Endothelial cell of umbilical vein (primary cell): Measurements from ENCODE around the gene SCN2B. TPM values are rescaled to one million over a fixed set of nuclear protein-coding genes. Genes with fewer than 3 reads are reported as not detected.

Experiments used
- BruUV-seq: library from RNA; stranded (reverse); fragments of 400-500 nt; replicated peaks from 2 replicates; lab custom pipeline; 2021; lab: Mats Ljungman, UMichigan
- CTCF ChIA-PET: fragments of 300-600, 350-600 bp; sonication (Branson Sonifier 250); formaldehyde crosslinking; loops from one replicate; lab custom pipeline; 2021; ENCODE audit warnings: antibody characterized with exemption, inconsistent platforms; lab: Charles Lee
- POLR2A ChIA-PET: fragments of 300-600, 350-600 bp; sonication (Branson Sonifier 250); formaldehyde crosslinking; loops from one replicate; lab custom pipeline; 2021; ENCODE audit warnings: antibody characterized with exemption, inconsistent platforms; lab: Charles Lee
- DNase-seq: peaks from one replicate; pipeline ENCODE4 v3.0.0-alpha.2; 2011; ENCODE audit warnings: low read depth, low spot score
- FAIRE-seq: peaks from 2 replicates; lab custom pipeline; 2011; peaks lifted over from hg19 to GRCh38; lab: Jason Lieb, UNC
- H2AFZ ChIP-seq: 2 replicates; pipeline ENCODE4 v1.6.0; 2012; ENCODE audit warnings: low read depth, low read length, control low read depth, inconsistent platforms
- H3K27ac ChIP-seq: 2 replicates; pipeline ENCODE4 v1.5.1; 2011; ENCODE audit warnings: low read depth, mild to moderate bottlenecking, control low read depth, low read length, moderate library complexity; ENCODE audit not compliant: insufficient read depth
- H3K27me3 ChIP-seq, 2 experiments: 2 replicates each; pipeline versions ENCODE4 v1.6.0 to v1.6.1; 2011; ENCODE audit warnings: low read length in 2 of 2, mixed read lengths in 1 of 2; ENCODE audit not compliant: control insufficient read depth in 2 of 2, insufficient read depth in 2 of 2
- H3K36me3 ChIP-seq, 2 experiments: 2 replicates in 1 of 2; 3 replicates in 1 of 2; pipeline ENCODE4 v1.5.1; 2011; ENCODE audit warnings: low read length in 2 of 2, mild to moderate bottlenecking in 1 of 2, moderate library complexity in 1 of 2; ENCODE audit not compliant: control insufficient read depth in 2 of 2, insufficient read depth in 2 of 2; ENCODE audit errors: extremely low read depth in 1 of 2
- H3K4me1 ChIP-seq: 3 replicates; pipeline ENCODE4 v1.5.1; 2011; ENCODE audit warnings: mild to moderate bottlenecking, low read length; ENCODE audit not compliant: control insufficient read depth, insufficient read depth; ENCODE audit errors: extremely low read depth
- H3K4me2 ChIP-seq: 2 replicates; pipeline ENCODE4 v1.6.1; 2011; ENCODE audit warnings: low read length, control low read depth, mixed read lengths; ENCODE audit not compliant: insufficient read depth
- H3K4me3 ChIP-seq, 3 experiments: fragments of 200-600 bp in 1 of 3; sonication (generic), shearing (Covaris generic) in 1 of 3; replicated peaks in 1 of 3; 2 replicates each; pipeline ENCODE4 v1.5.1; 2011 to 2016; ENCODE audit warnings: control low read depth in 3 of 3, low read length in 3 of 3, mild to moderate bottlenecking in 2 of 3, inconsistent platforms in 1 of 3, low read depth in 1 of 3, moderate library complexity in 1 of 3; ENCODE audit not compliant: insufficient read depth in 1 of 3
- H3K79me2 ChIP-seq: 2 replicates; pipeline ENCODE4 v1.6.0; 2012; ENCODE audit warnings: low read length, inconsistent platforms; ENCODE audit not compliant: control insufficient read depth, insufficient read depth
- H3K9ac ChIP-seq: replicated peaks from 2 replicates; pipeline ENCODE3; 2011; ENCODE audit warnings: low read length, control low read depth; ENCODE audit not compliant: insufficient read depth; ENCODE audit errors: extremely low read depth
- H3K9me1 ChIP-seq: replicated peaks from 3 replicates; pipeline ENCODE4 v1.6.0; 2011; ENCODE audit warnings: mild to moderate bottlenecking, low read length; ENCODE audit not compliant: control insufficient read depth, insufficient read depth; ENCODE audit errors: extremely low read depth
- H3K9me3 ChIP-seq: replicated peaks from 2 replicates; pipeline ENCODE4 v1.5.1; 2012; ENCODE audit warnings: low read length, inconsistent platforms; ENCODE audit not compliant: control insufficient read depth, insufficient read depth
- H4K20me1 ChIP-seq: replicated peaks from 2 replicates; pipeline ENCODE3; 2011; ENCODE audit warnings: mild to moderate bottlenecking, low read length; ENCODE audit not compliant: control insufficient read depth, insufficient read depth; ENCODE audit errors: extremely low read depth
- EZH2 ChIP-seq: IDR thresholded peaks from 2 replicates; pipeline ENCODE4 v1.6.1; 2012; ENCODE audit warnings: borderline replicate concordance, low read depth, mild to moderate bottlenecking, moderate library complexity, low read length, inconsistent platforms; ENCODE audit not compliant: severe bottlenecking
- FOS ChIP-seq: IDR thresholded peaks from 2 replicates; pipeline ENCODE4 v1.6.1; 2011; ENCODE audit warnings: mild to moderate bottlenecking, low read length, moderate library complexity, borderline replicate concordance; ENCODE audit not compliant: insufficient read depth
- GATA2 ChIP-seq: IDR thresholded peaks from 2 replicates; pipeline ENCODE4 v1.7.0; 2011; ENCODE audit warnings: low read depth, mild to moderate bottlenecking, moderate library complexity, mixed read lengths, low read length; ENCODE audit not compliant: insufficient read length, insufficient read depth
- JUN ChIP-seq: IDR thresholded peaks from 2 replicates; pipeline ENCODE4 v1.6.1; 2011; ENCODE audit warnings: borderline replicate concordance, low read depth; ENCODE audit not compliant: insufficient read length, insufficient read depth
- MYC ChIP-seq: IDR thresholded peaks from one replicate; pipeline ENCODE4 v1.6.1; 2011; ENCODE audit warnings: mild to moderate bottlenecking, low read depth, low read length
- POLR2A ChIP-seq: IDR thresholded peaks from 2 replicates; pipeline ENCODE4 v1.6.1; 2012; ENCODE audit warnings: low read depth, mild to moderate bottlenecking, control low read depth, low read length
- POLR2AphosphoS5 ChIP-seq: IDR thresholded peaks from 2 replicates; pipeline ENCODE4 v1.6.1; 2012; ENCODE audit warnings: low read depth, mild to moderate bottlenecking, control low read depth, low read length, moderate library complexity; ENCODE audit not compliant: insufficient read depth
- dilution Hi-C: fragments of 300-500 bp; cut with MboI; formaldehyde crosslinking; loops from one replicate; pipeline ENCODE4 v1.15.0; 2019; ENCODE audit warnings: low sequenced_read_pairs; ENCODE audit not compliant: extremely low pct_ligation_motif_present
- intact Hi-C: fragments of 100-400 bp; cut with micrococcal nuclease; formaldehyde crosslinking; loops from one replicate; pipeline ENCODE4 v1.10.0; 2022
- polyA plus RNA-seq, 4 experiments: library from polyadenylated mRNA; depleted of rRNA in 3 of 4; stranded (reverse) in 3 of 4; unstranded in 1 of 4; fragments of >200 nt; gene quantifications; 2 replicates each; pipeline versions ENCODE4 v1.2.1 to v1.2.3, GENCODE V29; 2011 to 2012; ENCODE audit warnings: missing spikeins in 1 of 4
- total RNA-seq: library from RNA; stranded (reverse); gene quantifications from 2 replicates; pipeline ENCODE4 v1.2.3, GENCODE V29; 2021
- TF ChIP-seq, protein P1 (sequence below), 2 donors: IDR thresholded peaks; 1 replicate in 1 of 2; 2 replicates in 1 of 2; pipeline ENCODE4 v1.5.1; 2011; ENCODE audit warnings: low read length in 2 of 2, mild to moderate bottlenecking in 2 of 2, moderate library complexity in 2 of 2, control low read depth in 1 of 2, inconsistent platforms in 1 of 2, low read depth in 1 of 2; ENCODE audit not compliant: insufficient read depth in 1 of 2; ENCODE audit errors: extremely low read depth in 1 of 2
- TF ChIP-seq, protein P2 (sequence below): IDR thresholded peaks from 2 replicates; pipeline ENCODE4 v1.6.1; 2011; ENCODE audit not compliant: insufficient read depth, insufficient read length

SCN2B gene
- total and polyA plus RNA-seq, 2 donors (not counting 3 experiments of a cell fraction or from before 2014, with no cell fraction given): not detected

GRCh38 chr11:118133816-118134215 is 42.6 kb downstream of the SCN2B start:
- BruUV-seq: no TSS peak
- DNase-seq: no peak
- Histone ChIP-seq H2AFZ (no peak overlapping the region), H3K4me1 (no peaks in the 10 kb centered on the region), H3K27ac (no peak overlapping the region), H3K9me3 (no peaks in the 10 kb centered on the region), H3K27me3 (peaks cover 6 to 9% of the 10 kb centered on the region in 2 experiments), H3K4me2 (no peak overlapping the region), H3K4me3 (no peak overlapping the region), H3K9ac (no peak overlapping the region), H3K9me1 (no peaks in the 10 kb centered on the region), H3K79me2 (no peaks in the 10 kb centered on the region), H4K20me1 (no peaks in the 10 kb centered on the region), H3K36me3 (no peaks in the 10 kb centered on the region)
- ChIA-PET POLR2A (no interaction called here), CTCF (interaction anchor here (1.0 to 1.8 kb wide), 3 partner anchors 10 to 16 kb away, joined by 3 to 4 read pairs (median 4); no protein-coding TSS in a partner anchor)
- no peak for FAIRE-seq
- TF ChIP-seq, protein P1, sequence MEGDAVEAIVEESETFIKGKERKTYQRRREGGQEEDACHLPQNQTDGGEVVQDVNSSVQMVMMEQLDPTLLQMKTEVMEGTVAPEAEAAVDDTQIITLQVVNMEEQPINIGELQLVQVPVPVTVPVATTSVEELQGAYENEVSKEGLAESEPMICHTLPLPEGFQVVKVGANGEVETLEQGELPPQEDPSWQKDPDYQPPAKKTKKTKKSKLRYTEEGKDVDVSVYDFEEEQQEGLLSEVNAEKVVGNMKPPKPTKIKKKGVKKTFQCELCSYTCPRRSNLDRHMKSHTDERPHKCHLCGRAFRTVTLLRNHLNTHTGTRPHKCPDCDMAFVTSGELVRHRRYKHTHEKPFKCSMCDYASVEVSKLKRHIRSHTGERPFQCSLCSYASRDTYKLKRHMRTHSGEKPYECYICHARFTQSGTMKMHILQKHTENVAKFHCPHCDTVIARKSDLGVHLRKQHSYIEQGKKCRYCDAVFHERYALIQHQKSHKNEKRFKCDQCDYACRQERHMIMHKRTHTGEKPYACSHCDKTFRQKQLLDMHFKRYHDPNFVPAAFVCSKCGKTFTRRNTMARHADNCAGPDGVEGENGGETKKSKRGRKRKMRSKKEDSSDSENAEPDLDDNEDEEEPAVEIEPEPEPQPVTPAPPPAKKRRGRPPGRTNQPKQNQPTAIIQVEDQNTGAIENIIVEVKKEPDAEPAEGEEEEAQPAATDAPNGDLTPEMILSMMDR (IDR thresholded peaks at IDR 0.05; ENCODE audit: extremely low read depth in 1 of 2, insufficient read depth in 1 of 2, low read depth in 1 of 2, low read length in 2 of 2): no peak
- TF ChIP-seq GATA2 (no peak), JUN (no peak), EZH2 (no peak), POLR2AphosphoS5 (no peak), POLR2A (no peak), FOS (no peak), MYC (no peak)
- TF ChIP-seq, protein P2, sequence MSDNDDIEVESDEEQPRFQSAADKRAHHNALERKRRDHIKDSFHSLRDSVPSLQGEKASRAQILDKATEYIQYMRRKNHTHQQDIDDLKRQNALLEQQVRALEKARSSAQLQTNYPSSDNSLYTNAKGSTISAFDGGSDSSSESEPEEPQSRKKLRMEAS: no peak
- intact Hi-C loops: no loop called here
- dilution Hi-C loops: no loop called here
